HL-60 (cell line): ENCODE measurements around the gene SOWAHA.

Experiments
- CTCF ChIP-seq: IDR thresholded peaks from one replicate; pipeline ENCODE4 v1.5.1; 2011; ENCODE audit warnings: low read length, control low read depth, inconsistent platforms; ENCODE audit not compliant: insufficient read depth
- POLR2AphosphoS5 ChIP-seq: IDR thresholded peaks from 2 replicates; pipeline ENCODE4 v1.6.1; 2012; ENCODE audit warnings: low read depth

- TF ChIP-seq POLR2AphosphoS5 (no peak), CTCF (no peak)
Observed at GRCh38 chr5:132812123-132812765, 858 bp upstream of the SOWAHA start.
